Osteocyte (in vitro differentiated cells): ENCODE data around the gene LOX. TPM values are rescaled to one million over a fixed set of nuclear protein-coding genes. Genes with fewer than 3 reads are reported as not detected.

ENCODE experiments used
- DNase-seq: peaks from one replicate; pipeline ENCODE4 v3.0.0; 2021; ENCODE audit warnings: mixed read lengths; ENCODE audit not compliant: unreplicated experiment; ENCODE audit errors: extremely low spot score
- H3K27ac Mint-ChIP-seq: one replicate; pipeline ENCODE4 v1.8.0; 2021; ENCODE audit warnings: mild to moderate bottlenecking, mixed read lengths; ENCODE audit not compliant: unreplicated experiment
- H3K27me3 Mint-ChIP-seq: one replicate; pipeline ENCODE4 v1.8.0; 2021; ENCODE audit warnings: mixed read lengths; ENCODE audit not compliant: unreplicated experiment
- H3K36me3 Mint-ChIP-seq: one replicate; pipeline ENCODE4 v1.8.0; 2021; ENCODE audit warnings: mixed read lengths; ENCODE audit not compliant: unreplicated experiment
- H3K4me1 Mint-ChIP-seq: one replicate; pipeline ENCODE4 v1.8.0; 2021; ENCODE audit warnings: mixed read lengths; ENCODE audit not compliant: unreplicated experiment
- H3K4me3 Mint-ChIP-seq: one replicate; pipeline ENCODE4 v1.8.0; 2021; ENCODE audit warnings: mild to moderate bottlenecking, moderate library complexity, mixed read lengths; ENCODE audit not compliant: unreplicated experiment
- H3K9me3 Mint-ChIP-seq: one replicate; pipeline ENCODE4 v1.8.0; 2021; ENCODE audit warnings: mixed read lengths; ENCODE audit not compliant: unreplicated experiment
- CTCF ChIP-seq: fragments of 200-600 bp; sonication (generic); IDR thresholded peaks from 2 replicates; pipeline ENCODE4 v1.5.0; 2021; ENCODE audit warnings: antibody characterized with exemption, mild to moderate bottlenecking, moderate library complexity
- total RNA-seq: library from RNA; stranded (reverse); gene quantifications from 2 replicates; pipeline ENCODE4 v1.2.1, GENCODE V29; 2021

LOX gene
- total RNA-seq, 1 donor from 2014 or later = 72.0 TPM

- TF ChIP-seq CTCF = no peak
- Mint-ChIP-seq H3K4me1 (peaks cover 15% of the 10 kb centered on the region), H3K27me3 (no peaks in the 10 kb centered on the region), H3K9me3 (no peaks in the 10 kb centered on the region), H3K27ac (peak overlapping the region; percentile 48), H3K36me3 (peaks cover 36% of the 10 kb centered on the region), H3K4me3 (peak overlapping the region; percentile 10)
- no peak for DNase-seq
Observed at GRCh38 chr5:122067390-122067789, 10.7 kb downstream of the LOX start.

GRCh38 chr5:122064992-122065391 lies 13.1 kb downstream of the LOX start:
- H3K27ac Mint-ChIP-seq = no peak overlapping the region
- H3K9me3 Mint-ChIP-seq = no peaks in the 10 kb centered on the region
- H3K4me1 Mint-ChIP-seq = peaks cover 18% of the 10 kb centered on the region
- no peak for DNase-seq
- H3K36me3 Mint-ChIP-seq = peaks cover 29% of the 10 kb centered on the region
- no peaks in the 10 kb centered on the region for H3K27me3 Mint-ChIP-seq
- H3K4me3 Mint-ChIP-seq = no peak overlapping the region
- TF ChIP-seq CTCF = no peak

GRCh38 chr5:122063836-122064235 lies 14.2 kb downstream of the LOX start:
- DNase-seq = no peak
- H3K27ac Mint-ChIP-seq = peak overlapping the region; percentile 15
- no peaks in the 10 kb centered on the region for H3K9me3 Mint-ChIP-seq
- no peak overlapping the region for H3K4me3 Mint-ChIP-seq
- H3K27me3 Mint-ChIP-seq = no peaks in the 10 kb centered on the region
- no peak for TF ChIP-seq CTCF
- H3K36me3 Mint-ChIP-seq = peaks cover 20% of the 10 kb centered on the region
- peaks cover 24% of the 10 kb centered on the region for H3K4me1 Mint-ChIP-seq

GRCh38 chr5:122062205-122062604 lies 15.9 kb downstream of the LOX start:
- H3K36me3 Mint-ChIP-seq = peaks cover 10% of the 10 kb centered on the region
- H3K27ac Mint-ChIP-seq = no peak overlapping the region
- H3K9me3 Mint-ChIP-seq = no peaks in the 10 kb centered on the region
- no peaks in the 10 kb centered on the region for H3K27me3 Mint-ChIP-seq
- peaks cover 20% of the 10 kb centered on the region for H3K4me1 Mint-ChIP-seq
- DNase-seq = no peak
- no peak overlapping the region for H3K4me3 Mint-ChIP-seq
- TF ChIP-seq CTCF = no peak

- DNase-seq = no peak
- Mint-ChIP-seq H3K27me3 (no peaks in the 10 kb centered on the region), H3K36me3 (no peaks in the 10 kb centered on the region), H3K4me3 (no peak overlapping the region), H3K27ac (no peak overlapping the region), H3K9me3 (no peaks in the 10 kb centered on the region), H3K4me1 (peaks cover 12% of the 10 kb centered on the region)
- TF ChIP-seq CTCF = no peak
Observed at GRCh38 chr5:122056913-122057312, 21.1 kb downstream of the LOX start.
